ENCODE data around the gene BICC1.
"Not testable (repeated sequence)": the region's sequence is repeated elsewhere in the genome, so short reads cannot be mapped to it uniquely, and the experiment has no call there.

The BICC1 gene

DNA sequence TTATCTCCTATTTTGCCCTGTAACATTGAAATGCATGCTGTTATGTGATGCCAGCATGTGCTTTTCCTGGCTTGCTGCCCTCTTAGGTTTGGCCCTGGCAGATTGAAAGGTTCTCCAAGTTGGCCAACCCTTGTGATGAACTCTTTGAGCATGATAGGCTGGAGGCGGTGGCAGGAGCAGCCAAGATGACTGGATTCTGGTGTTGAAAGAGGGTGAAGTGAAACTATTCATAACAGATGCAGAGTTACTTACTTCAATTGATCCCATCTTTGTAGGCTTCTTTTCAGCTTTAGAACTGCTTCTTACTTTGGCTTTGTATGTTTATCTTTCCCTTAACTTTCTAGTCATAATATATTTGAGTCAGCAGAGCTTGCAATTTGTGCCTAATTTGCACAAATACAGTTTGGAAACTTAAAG lies 57.6 kb downstream of the BICC1 start:
- DNase-seq, result no peak

DNA sequence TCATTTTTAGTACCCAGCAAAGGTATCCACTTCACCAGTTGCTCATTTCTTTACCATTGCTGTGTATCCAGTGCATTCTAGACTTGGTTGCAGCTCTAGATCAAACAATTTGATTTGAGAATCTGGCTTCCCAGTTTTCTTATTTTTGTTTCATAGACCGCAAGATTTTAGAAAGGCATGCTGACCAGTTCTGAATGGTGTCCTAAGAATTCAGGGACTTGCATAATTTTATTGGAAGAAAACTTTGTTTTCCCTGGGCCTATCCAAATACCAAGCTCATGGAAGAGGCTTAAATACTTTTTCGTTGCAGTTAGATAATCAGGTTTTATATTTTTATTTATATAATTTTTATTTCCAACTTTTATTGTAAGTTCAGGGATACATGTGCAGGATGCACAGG lies 58.3 kb downstream of the BICC1 start:
- no peak for DNase-seq

GRCh38 chr10:58573144-58573543 lies 60.5 kb downstream of the BICC1 start:
- DNase-seq, result no peak

DNA sequence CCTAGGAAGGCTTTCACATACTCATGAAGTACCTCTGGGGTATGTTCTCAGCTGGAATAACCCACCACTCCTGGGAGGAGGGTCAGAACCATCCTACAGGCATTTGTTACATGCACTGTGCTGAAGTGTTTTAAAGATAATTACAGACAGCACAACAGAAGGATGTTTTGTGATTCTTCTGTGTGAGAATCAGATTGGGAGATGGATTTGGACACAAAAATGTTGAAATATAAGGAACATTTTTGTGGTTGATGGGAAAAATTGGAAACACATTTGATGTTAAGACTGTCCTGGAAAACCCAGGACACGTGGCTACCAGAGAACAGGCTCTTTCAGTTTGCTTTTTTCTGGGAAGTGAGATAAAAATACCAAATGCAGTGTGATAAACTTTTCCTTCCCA lies 61.4 kb downstream of the BICC1 start:
- no peak for DNase-seq

DNA sequence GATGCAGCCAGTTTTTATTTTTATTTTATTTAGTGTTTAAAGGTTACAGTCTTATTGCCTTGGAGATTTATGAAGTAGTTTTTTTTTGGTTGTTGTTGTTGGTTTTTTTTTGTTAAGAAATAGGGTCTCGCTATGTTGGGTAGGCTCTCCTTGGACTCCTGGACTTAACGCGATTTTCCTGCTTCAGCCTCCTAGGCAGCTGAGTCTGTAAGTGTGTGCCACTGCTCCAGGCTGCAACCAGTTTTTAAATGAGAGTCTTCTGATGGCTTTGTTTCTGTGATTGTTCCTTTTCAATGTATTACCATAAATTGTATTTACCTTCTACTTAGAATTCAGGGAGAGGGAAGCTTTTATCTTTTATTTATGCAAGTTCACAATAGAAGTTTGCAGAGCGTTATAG lies 62.8 kb downstream of the BICC1 start:
- DNase-seq, result no peak

- DNase-seq, result no peak
Observed at GRCh38 chr10:58576751-58577436, 64.2 kb downstream of the BICC1 start.

DNA sequence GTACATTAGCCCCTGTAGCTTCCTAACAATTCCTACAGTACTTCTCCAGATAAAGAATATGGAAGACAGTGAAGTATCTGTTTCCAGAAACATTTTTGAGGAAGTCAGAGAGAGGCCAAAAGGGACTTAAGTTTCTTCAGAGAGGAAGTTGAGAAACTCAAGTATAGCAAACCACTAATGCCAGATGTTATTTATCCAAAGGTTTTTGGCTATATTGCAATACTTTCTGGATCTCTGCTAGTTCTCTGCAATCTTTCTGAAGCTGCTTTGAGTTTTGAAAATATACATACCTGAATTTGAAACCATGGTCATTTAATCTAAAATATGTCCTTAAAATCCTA lies 64.7 kb downstream of the BICC1 start:
- no peak for DNase-seq

DNA sequence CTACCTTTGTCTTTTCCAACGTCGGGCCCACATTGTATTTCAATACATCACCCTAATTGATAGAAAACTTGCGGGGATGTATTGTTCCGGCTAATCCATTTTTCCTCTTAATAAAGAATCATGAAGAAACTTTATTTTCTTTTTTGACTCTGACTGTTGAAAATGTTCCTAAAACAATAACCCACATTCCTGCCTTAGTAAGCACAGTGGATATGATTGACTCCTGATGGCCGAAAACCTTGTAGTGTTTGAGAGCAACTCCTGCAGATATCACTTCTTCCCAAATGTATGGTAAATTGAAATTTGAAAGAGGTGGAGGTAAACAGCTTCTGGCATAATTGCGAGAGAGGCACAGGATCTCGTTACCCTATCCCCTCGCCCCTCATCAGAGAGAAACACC lies 65.7 kb downstream of the BICC1 start:
- no peak for DNase-seq

DNA sequence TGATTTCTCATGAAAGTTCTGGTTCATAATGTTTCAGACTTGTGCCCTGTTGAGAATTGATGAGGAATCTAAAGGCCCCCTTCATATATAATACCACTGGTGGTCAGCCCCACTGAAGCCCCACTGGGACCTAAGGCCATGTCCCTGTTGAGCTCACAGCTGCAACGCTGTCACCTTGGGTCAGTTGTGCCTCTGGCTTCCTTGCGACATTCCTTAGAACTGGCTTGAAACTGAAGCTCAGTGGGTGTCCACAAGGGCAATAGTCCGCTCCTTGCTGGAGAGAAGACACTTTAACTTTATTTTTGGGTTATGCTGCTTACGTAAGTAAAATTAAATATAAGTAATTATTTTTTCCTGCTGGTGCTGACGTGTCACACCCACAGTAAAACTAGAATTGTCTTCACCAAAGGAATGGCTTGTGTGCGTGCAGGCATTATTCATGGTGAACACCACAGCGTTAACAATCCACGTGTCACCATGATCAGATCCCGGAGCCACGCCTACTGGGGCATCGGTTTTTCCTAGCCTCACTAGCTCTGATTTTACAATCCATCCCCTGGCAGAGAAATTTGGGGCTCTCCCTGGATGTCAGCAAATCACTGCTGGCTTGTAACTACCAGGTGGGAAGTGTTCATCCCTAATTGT lies 66.5 kb downstream of the BICC1 start:
- DNase-seq, result no peak

DNA sequence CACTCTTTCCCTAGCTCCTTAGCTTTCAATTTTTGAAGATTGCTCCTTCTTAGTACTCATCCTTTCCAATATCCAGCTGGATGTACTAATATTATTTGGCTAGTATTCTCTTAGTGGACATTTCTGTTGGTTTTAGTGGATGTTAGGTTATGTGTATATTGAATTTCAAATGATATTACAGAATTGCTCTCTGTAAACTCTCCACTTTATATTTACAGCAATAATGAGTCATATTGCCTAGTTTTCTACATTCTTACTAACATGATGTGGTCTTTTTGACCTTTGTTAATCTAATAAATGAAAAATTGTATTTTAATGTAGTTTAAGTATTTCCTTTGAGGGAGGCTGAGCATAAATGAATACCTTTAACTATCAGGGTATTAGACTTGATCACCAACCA lies 69.4 kb downstream of the BICC1 start:
- DNase-seq, result no peak

DNA sequence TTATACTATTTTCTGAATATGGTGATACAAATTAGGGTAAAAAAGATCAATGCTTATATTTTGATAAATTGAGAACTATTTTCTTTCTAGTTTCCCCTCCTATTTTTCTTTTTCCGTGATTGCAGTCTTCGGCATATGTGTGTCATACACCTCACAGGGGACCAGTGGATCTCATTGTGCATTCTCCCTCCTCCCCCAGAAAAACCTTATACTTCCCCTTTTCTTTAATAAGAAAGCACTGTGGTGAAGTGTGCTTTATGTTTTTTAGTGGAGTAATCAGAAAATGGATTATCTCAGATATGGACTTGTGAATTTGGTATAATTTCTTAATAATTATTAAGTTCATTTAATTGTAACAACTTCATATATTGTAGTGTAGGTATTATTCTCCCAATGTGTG lies 72.8 kb downstream of the BICC1 start:
- DNase-seq, result no peak

- DNase-seq, result no peak
Observed at GRCh38 chr10:58586282-58587245, 73.9 kb downstream of the BICC1 start.

- DNase-seq, result no peak
Observed at GRCh38 chr10:58587676-58588075, 75.0 kb downstream of the BICC1 start.

- DNase-seq, result no peak
Observed at GRCh38 chr10:58588673-58589265, 76.1 kb downstream of the BICC1 start.

- no peak for DNase-seq
Observed at GRCh38 chr10:58590152-58590840, 77.6 kb downstream of the BICC1 start.

DNA sequence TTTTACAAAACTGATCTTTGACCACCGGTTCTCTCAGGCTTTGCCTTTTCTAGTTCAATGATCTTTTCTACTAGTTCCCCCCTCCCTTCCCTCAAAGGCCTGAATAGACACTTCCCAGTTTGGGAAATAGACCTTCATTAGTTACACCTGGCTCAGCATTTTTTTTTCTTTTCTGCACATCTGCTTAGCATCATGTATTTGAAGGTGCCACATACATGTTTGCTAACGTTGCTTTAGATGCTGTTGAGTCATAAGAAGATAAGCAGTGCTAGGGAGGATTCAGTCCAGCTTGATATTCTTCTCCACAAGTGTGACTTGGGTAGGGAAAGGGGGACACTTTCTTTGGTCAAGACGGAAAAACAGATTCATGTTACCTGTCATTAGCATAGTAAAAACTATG lies 78.3 kb downstream of the BICC1 start:
- no peak for DNase-seq

GRCh38 chr10:58593008-58593407 lies 80.3 kb downstream of the BICC1 start:
- DNase-seq, result no peak

GRCh38 chr10:58597211-58597610 lies 84.5 kb downstream of the BICC1 start:
- DNase-seq, result not testable (repeated sequence)

GRCh38 chr10:58599927-58600553 lies 87.4 kb downstream of the BICC1 start:
- no peak for DNase-seq

DNA sequence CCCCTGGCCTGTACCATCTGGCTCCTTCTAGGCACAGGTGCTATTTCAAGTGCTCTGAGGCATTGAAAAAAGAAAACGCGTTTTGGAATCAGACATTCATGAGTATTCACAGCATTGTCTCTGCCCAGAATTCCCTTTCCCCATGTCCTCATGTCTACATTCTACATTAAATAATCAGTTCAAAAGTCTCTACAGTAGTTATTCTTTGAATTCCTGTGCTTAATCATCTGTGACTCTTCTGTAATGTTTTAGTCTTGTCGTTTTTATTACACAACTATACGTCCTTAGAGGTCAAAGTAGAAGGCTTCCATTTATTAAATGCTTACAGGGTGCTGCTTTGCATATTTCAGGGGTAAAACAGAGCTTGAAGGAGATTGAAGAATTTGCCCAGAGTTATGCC lies 95.7 kb downstream of the BICC1 start:
- DNase-seq, result no peak

- DNase-seq, result no peak
Observed at GRCh38 chr10:58608826-58609531, 96.3 kb downstream of the BICC1 start.
